Stimulated activated CD4-positive, alpha-beta T cell treated with anti-CD3 and anti-CD28 coated beads, Interleukin-12 subunit alpha, Interleukin-12 subunit beta, amount 100 ng/mL, for 48 hours (primary cell): Measurements from ENCODE around the gene SLC15A5.

ENCODE experiments used
- DNase-seq, 3 donors: peaks; one replicate each; pipeline ENCODE4 v3.0.0-alpha.2; 2020; ENCODE audit warnings: low read depth in 2 of 3, low spot score in 1 of 3

The SLC15A5 gene, protein sequence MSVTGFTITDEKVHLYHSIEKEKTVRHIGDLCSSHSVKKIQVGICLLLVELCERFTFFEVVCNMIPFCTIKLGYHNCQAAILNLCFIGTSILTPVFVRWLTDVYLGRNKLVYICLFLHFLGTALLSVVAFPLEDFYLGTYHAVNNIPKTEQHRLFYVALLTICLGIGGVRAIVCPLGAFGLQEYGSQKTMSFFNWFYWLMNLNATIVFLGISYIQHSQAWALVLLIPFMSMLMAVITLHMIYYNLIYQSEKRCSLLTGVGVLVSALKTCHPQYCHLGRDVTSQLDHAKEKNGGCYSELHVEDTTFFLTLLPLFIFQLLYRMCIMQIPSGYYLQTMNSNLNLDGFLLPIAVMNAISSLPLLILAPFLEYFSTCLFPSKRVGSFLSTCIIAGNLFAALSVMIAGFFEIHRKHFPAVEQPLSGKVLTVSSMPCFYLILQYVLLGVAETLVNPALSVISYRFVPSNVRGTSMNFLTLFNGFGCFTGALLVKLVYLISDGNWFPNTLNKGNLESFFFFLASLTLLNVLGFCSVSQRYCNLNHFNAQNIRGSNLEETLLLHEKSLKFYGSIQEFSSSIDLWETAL

DNA sequence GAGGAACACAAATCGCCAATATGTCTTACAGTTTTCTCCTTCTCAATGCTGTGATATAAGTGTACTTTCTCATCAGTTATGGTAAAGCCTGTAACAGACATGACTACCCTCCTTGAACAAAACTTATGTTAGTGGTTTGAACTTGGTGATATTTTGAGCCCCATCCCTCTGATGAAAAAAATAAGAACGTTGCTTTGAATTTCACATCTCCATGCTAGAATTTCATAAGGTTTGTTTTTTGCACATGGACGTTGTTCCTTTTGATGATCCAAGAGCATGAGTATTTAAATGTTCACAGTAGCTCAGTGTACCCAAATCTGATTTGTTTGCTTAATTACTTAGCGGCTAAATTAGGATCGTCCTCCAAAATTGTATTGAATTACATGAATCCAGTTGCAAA lies at the start of gene SLC15A5:
Gene SLC15A5, minus strand, starts transcription at position 101 of the 400 bp plus-strand sequence. Its CDS starts 0 bp downstream, at position 101.
- no peak for DNase-seq

DNA sequence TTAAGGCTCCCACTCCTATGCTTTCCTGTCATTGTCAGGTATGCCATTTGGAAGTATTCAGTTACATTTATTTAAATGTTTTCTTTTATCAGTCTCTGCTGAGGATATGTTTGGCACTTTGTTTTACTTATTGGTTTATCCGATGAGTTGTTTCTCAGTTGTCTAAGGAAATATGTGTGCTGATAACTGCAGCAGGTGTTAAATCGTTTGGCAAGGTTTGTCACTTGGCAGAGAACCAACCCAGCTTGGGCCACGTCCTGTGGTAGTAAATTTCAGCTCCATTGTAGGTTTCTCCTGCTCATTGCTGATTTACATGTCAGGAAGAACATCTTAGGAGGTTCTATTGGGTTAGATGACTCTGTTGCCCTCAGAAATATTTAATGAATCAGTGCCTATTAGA lies 47.9 kb upstream of the SLC15A5 start:
- DNase-seq: no peak

DNA sequence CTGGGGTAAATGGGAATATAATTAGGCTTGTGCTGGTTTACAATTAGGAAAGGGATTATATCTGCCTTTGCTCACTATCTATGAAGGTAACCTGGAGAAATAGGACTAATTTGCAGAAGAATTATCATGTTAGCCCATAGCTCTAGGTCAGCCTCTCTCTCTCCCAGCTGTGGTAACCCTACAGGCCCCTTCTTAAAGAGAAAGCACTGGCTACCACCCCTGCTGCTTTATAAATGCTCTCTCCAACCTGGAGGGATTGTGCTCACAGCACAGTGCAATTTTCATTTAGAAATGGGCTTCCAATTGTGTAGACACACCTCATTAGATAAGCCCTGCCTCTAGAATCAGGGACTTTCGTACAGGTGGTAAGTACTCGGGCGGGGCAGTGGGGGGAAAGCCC lies 47.3 kb upstream of the SLC15A5 start:
- no peak for DNase-seq

DNA sequence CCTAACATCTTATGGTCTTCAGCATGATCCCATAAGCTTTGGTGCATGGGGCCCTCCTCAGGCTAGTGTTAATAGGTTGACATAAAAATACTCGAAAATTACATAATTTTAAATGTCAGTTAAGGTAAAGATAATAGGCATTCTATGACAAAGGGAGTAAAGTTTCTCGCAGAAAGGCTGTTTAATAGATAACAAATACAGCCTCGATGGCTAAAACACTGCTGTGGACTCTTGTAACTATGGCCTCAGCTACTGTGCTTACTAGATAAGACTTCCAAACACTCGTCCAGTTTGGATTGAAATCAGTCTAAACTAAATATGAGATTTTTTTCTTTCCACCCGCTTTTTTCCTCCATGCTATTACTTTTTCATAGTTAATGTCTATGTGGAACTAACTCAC lies 46.8 kb upstream of the SLC15A5 start:
- DNase-seq: no peak

DNA sequence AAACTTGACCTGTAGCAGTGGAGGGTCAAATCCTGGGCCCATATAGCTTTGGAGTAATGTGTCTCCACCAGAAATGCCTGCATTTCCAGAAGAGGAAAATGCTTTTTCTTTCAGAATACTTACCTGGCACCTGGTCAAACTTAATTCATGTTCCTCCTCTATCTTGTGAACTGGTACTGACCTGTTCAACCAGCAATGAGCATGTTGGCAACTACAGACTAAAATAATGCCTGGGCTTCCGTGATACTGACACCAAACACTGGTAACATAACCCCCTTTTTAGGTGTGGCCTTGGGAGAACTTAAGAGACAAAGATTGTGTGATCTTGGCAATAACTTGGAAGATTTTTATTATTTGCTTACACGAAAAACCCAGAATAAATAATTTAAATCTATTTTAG lies 46.2 kb upstream of the SLC15A5 start:
- DNase-seq: no peak

DNA sequence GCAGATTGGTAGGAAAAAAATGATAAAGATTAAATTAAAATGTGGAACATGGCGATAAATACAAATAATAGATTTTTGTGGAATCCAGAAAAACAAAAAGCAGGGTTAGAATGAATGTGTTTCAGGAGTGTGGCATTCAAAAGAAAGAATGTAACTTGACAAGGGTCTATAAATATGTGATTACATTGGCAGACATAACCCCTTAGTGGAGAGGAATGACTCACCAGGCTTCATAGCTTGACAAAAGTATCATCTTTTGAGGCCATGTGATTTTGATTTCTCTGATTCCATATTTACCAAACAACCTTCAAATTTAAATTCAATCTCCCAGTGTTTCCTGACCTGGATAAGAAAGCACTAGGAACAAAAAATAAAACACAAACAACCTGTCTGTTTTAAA lies 45.5 kb upstream of the SLC15A5 start:
- DNase-seq: no peak

DNA sequence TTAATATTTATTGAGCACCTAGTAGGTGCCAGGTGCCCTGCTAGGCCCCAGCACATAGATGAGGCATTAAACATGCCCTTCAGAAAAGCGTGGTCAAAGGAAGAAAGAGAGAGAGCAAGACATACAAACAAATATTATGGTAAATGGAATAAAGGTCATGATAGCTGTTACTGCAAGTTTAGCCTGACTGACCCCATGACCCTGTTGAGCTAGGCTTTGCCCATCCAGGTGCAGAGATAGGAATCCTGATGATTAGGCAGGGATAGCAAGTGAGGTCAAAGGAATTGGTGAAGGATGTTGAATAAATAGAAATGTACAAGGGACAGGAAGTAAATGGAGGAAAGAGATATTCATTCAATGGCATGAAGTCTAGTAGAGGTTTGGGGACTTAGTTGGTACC lies 33.4 kb upstream of the SLC15A5 start:
- no peak for DNase-seq

DNA sequence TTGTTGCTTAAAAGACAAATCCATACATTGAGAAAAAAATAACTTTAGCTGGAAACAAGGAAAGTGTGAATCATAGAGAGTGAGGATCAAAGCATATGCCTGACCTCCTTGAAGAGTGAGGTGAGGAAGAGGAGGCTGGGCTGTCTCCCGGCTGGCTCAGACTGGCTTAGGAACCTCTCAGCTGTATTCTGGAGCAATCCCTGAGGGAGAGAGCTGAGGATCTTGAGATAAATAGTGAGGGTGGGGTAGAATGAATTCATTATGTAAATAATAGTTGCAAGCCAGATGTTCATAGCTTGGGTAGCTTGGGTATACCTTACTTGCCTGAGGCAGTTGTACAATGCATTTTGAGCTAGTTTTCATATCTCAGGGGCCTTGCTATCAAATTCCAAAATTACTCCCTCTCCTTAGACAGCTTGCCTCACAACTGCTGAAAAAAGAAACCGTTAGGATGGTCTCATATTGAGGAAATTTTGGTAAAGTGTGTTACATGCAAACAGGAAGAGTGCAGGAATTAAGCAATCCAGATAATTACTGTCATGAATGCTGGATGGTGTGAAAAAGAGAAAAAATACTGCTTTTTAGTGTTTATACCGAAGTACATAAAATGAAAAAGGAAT lies 30.5 kb upstream of the SLC15A5 start:
- no peak for DNase-seq

DNA sequence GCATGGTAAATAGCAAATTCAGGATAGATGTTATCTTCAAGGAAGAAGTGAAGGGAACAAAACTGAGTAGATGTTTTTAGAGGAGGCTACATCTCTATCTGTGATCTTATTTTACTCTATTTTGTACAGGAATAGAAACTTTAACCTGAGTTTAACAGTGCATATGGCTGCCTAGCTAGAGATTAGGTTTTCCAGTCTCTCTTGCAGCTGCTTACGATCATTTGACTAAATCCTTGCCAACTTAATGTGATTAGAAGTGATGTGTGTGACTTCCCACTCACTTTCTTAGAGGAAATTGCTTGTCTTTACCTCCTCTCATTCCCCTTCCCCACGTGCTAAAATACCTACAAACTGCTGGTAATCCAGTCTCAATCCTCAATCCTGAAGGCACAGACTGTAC lies 26.5 kb upstream of the SLC15A5 start:
- DNase-seq: no peak

DNA sequence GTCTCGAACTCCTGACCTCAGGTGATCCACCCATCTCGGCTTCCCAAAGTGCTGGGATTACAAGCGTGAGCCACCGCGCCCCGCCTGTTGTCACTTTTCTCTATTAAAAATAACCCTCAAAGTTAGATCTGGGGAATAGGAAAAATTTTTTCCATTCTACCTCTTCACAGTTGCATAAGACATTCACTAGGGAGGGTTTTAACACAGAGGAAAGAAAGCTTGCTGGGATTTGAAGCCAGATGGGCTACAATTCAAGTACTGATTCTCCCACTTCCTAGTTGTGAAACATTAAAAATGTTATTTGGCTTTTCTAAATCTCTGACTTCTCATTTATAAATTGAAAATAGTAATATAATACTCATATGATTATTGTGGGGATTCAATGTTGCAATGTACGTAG lies 23.3 kb upstream of the SLC15A5 start:
- no peak for DNase-seq

DNA sequence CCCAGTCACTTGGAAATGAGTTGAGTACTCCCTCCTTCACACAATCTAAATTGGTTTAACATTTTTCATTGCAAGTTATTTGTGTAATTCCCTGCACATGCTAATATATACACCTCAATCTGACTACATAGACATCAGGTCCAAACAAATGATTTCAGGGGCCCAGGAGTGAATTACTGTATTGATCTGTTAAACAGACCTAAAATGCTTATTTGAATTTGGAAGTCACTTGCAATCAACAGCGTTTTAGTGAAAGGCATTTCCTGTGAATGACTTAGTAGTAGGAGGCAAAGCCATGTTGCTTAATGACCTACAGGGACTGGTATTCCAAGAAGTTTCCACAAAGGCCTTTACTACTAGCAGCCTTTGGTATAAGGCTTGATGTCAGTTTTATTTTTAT lies 22.6 kb upstream of the SLC15A5 start:
- DNase-seq: no peak

DNA sequence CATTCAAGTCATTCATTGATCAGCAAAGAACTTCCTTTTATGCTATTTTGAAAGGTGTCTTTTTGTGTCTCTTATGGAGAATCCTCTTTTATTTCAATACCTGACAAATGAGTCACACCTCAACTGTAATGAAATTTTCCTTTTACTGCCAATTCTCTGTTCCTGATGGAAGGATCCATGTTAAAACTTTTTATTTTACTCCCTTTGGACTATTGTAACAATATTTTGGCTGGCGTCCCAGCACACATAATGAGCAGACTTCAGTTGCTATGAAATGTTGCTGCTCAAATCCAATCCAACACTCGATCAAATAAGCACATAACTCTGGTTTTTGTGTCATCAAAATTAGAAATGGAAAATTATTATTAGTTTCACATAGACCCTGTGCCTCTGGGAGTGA lies 21.9 kb upstream of the SLC15A5 start:
- no peak for DNase-seq

DNA sequence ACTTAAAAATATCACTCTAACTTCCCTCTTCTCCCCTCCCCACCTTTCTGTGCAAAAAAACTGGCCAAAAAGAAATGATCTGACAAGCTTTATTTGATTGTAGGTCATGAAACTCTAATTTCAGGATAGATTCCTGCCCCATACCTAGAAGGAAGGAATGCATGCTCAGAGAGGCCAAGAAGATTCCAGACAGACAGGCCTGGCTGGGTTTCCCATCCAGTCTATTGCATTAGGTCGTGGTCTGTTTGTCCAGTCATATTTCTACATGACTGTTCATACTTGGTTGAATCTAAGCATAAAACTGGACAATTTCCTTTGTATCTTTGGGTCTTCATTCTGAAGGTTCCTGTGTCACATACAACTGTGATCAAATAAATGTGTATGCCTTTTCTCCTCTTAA lies 20.0 kb upstream of the SLC15A5 start:
- no peak for DNase-seq

DNA sequence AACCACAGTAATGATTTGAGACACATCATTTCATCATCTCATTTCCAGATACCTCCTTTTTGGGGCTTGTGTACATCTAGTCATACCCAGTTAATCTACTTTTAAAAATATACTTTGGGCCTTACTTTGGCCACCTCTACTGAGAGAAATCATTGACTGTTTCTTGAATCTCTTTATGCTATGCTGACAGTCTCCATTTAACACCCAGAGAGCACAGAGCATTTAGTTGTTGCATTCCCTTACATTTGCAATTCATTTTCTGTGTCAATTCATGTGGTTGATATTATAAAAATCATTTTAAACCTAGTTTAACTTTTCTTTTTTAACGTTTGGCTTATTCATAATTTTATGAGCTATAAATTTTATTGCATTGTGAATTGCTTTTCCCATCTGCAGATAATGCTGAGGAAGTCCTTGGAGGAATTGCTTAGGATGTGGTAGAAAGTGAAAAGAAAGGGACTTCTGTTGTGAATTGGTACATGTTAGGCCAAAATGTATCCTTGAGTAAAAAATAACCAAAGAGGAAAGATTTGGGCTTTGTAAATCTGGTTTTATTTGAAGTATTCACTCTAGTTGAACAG lies 17.0 kb upstream of the SLC15A5 start:
- no peak for DNase-seq

DNA sequence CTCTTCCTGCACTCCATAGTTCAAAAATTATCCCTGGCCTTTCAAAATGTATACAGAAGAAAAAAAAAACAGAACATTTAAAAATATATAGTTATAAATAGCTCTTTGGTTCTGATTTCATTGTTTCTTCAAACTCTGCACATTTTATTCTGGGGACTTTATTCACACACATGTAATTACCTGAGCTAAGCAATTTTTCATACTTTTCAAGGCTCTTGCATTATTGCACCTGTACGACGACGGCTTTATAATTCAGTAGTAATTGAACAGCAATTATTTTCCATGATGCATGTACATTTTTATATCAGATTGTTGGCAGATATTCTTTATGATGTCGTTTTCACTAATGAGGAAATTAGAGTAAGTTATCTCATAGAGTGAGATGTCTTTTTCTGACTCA lies 13.5 kb upstream of the SLC15A5 start:
- DNase-seq: no peak

DNA sequence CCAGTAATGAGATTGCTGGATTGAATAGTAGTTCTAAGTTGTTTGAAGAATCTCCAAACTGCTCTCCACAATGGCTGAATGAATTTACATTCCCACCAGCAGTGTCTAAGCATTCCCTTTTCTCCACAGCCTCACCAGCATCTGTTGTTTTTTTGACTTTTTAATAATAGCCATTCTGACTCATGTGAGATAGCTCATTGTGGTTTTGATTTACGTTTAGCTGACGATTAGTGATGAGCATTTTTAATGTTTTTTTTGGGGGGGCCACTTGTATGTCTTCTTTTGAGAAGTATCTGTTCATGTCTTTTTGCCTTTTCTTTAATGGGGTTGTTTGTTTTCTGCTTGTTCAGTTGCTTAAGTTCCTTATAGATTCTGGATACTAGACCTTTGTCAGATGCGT lies 8.1 kb upstream of the SLC15A5 start:
- DNase-seq: no peak

DNA sequence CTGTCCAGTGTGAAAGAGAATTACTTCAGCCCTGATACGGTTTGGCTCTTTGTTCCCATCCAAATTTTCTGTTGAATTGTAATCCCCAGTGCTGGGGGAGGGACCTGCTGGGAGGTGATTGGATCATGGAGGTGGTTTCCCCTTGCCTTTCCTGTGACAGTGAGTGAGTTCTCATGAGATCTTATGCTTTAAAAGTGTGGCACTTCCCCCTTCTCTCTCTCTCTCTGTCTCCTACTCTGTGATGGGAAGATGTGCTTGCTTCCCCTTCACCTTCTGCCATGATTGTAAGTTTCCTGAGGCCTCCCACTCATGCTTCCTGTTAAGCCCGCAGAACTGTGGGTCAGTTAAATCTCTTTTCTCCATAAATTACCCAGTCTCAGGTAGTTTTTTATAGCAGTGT lies 5.5 kb upstream of the SLC15A5 start:
- no peak for DNase-seq

DNA sequence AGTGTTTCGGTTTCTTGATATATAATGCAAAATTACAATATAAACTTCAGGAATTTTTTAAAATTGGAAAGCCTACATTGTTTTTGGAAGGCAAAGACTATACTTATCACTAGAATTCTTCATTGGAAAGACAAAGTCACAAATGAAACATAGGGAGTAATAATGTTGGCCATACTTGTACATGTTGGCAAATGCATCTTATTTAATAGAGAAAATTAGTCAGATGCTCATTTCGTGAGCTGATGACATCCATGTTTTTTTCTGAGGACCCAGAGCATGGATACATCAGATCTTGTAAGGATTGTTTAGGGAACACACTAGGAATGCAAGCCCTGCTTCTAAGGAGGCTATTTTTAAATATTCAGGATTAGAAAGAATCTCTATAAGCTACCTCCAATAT lies 4.6 kb upstream of the SLC15A5 start:
- no peak for DNase-seq

DNA sequence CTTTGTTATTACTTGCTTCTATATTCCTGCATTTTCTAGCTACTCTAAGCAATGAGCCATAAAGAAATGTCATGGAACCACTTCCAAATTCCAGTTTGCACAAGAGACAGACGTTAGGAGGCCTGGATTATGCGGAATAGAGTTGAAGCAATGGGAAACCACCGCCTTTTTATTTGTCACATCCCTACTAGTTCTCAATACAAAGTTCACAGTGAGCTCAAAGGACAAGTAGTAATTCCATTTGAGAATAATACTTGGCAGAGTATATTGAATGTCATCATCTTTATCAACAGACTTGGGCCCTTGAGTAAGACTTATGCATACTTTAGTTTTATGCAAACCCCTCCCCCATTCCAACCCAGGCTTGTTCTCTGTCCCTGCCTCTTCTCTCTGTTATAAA lies 3.7 kb upstream of the SLC15A5 start:
- DNase-seq: no peak

DNA sequence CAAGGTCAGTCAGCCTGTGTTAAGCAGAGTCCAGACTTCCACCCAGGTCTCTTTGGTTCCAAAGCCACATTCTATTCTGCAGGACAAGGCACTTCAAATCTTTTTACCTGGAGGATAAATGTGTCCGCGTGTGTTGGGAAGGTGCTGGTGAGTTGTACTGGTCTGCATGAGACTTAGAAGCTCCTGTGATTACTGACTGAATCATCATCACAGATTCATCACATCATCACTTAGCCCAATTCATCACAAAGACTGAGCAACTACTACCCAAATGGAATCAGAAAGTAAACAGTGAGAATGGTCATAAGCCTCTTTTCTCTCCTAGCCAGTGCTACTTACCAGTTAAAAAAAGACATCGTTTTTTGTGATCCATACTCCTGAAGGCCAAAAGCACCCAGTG lies 5.3 kb downstream of the SLC15A5 start:
- DNase-seq: no peak

DNA sequence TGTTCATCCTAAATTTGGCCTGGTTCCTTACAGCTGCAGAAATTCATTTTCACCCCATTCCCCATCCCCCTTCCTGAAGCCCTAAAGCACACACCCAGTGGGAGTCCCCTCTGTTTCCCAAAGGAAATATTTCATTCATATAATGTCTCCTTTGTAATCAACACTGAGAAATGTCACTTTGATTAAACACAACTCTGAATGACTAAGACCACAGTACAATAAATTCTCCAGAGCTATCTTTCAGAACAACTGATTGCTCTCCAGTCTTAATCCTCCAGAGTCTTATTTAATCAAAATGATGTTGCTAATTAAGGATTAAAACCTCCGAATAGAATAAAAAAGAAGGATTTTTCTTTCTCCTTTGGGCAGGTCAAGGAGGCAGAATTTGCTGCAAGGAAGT lies 6.4 kb downstream of the SLC15A5 start:
- DNase-seq: no peak

DNA sequence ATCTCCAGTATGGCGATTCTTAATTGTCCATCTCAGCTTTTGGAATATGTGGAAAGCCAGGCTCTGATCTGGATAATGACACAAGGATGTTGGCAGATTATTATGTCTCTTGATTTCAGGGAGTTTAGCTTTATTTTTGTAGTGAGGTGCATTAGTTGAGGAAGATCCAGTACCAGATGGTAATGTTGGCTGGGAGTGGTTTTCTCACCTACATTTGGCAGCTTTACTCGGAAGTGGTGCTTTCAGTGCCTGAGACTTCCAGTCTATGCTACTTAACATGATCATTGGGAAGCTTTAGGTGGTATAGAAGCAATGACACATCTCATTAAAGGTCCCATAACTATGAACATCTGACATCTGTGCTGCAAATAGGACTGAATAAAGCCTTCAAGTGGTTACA lies 7.5 kb downstream of the SLC15A5 start:
- DNase-seq: no peak
